Fibroblast of lung (primary cell): ENCODE measurements around the gene APOB. TPM values are rescaled to one million over a fixed set of nuclear protein-coding genes. Genes with fewer than 3 reads are reported as not detected.

Experiments
- DNase-seq, 2 donors: peaks; one replicate each; pipeline versions ENCODE4 v3.0.0 to v3.0.0-alpha.2; 2010; ENCODE audit warnings: low read depth in 2 of 2
- H2AFZ ChIP-seq: 2 replicates; pipeline ENCODE4 v1.5.1; 2012; ENCODE audit warnings: low read length, control low read depth, inconsistent platforms
- H3K27ac ChIP-seq: 2 replicates; pipeline ENCODE4 v1.5.1; 2011; ENCODE audit warnings: low read length, control low read depth; ENCODE audit not compliant: insufficient read depth
- H3K27me3 ChIP-seq: 2 replicates; pipeline ENCODE4 v1.5.1; 2011; ENCODE audit warnings: mild to moderate bottlenecking, low read length; ENCODE audit not compliant: control insufficient read depth, insufficient read depth
- H3K36me3 ChIP-seq: 2 replicates; pipeline ENCODE4 v1.5.1; 2011; ENCODE audit warnings: low read length; ENCODE audit not compliant: control insufficient read depth, insufficient read depth
- H3K4me1 ChIP-seq: 2 replicates; pipeline ENCODE4 v1.5.1; 2011; ENCODE audit warnings: low read length; ENCODE audit not compliant: control insufficient read depth, insufficient read depth; ENCODE audit errors: extremely low read depth
- H3K4me2 ChIP-seq: 2 replicates; pipeline ENCODE4 v1.5.1; 2011; ENCODE audit warnings: low read length, control low read depth; ENCODE audit not compliant: insufficient read depth; ENCODE audit errors: extremely low read depth
- H3K4me3 ChIP-seq, 4 experiments: fragments of 200-600 bp in 1 of 4; sonication (generic) in 1 of 4; replicated peaks in 1 of 4; 2 replicates each; pipeline ENCODE4 v1.5.1; 2011 to 2016; ENCODE audit warnings: low read length in 4 of 4, low read depth in 3 of 4, mild to moderate bottlenecking in 3 of 4, control low read depth in 2 of 4, inconsistent platforms in 1 of 4, mixed read lengths in 1 of 4; ENCODE audit not compliant: insufficient read depth in 1 of 4; ENCODE audit errors: control extremely low read depth in 1 of 4
- H3K79me2 ChIP-seq: 2 replicates; pipeline ENCODE4 v1.5.1; 2012; ENCODE audit warnings: mild to moderate bottlenecking, low read length, inconsistent platforms; ENCODE audit not compliant: control insufficient read depth, insufficient read depth
- H3K9ac ChIP-seq: 2 replicates; pipeline ENCODE4 v1.5.1; 2011; ENCODE audit warnings: mild to moderate bottlenecking, low read length, control low read depth; ENCODE audit not compliant: insufficient read depth
- H3K9me3 ChIP-seq: 2 replicates; pipeline ENCODE4 v1.5.1; 2012; ENCODE audit warnings: low read depth, low read length; ENCODE audit not compliant: control insufficient read depth, insufficient read depth
- H4K20me1 ChIP-seq: 2 replicates; pipeline ENCODE4 v1.5.1; 2011; ENCODE audit warnings: low read length; ENCODE audit not compliant: control insufficient read depth, insufficient read depth; ENCODE audit errors: extremely low read depth
- EZH2 ChIP-seq: IDR thresholded peaks from 2 replicates; pipeline ENCODE4 v1.5.1; 2012; ENCODE audit warnings: low read length, control low read depth, mild to moderate bottlenecking; ENCODE audit errors: missing control alignments
- polyA plus RNA-seq, 2 donors: library from polyadenylated mRNA; depleted of rRNA in 1 of 2; stranded (reverse) in 1 of 2; unstranded in 1 of 2; fragments of >200 nt; gene quantifications; 2 replicates each; pipeline ENCODE4 v1.2.1, GENCODE V29; 2011 to 2012; ENCODE audit warnings: missing spikeins in 1 of 2
- total RNA-seq: library from RNA; depleted of rRNA; stranded (reverse); fragments of >200 nt; gene quantifications from 2 replicates; pipeline ENCODE4 v1.2.1, GENCODE V29; 2014
- TF ChIP-seq, protein P1 (sequence below), 2 donors: IDR thresholded peaks in 1 of 2; conservative IDR thresholded peaks in 1 of 2; 1 replicate in 1 of 2; 2 replicates in 1 of 2; pipeline ENCODE4 v1.5.1; 2011 to 2012; ENCODE audit warnings: low read length in 2 of 2, control low read depth in 1 of 2, inconsistent platforms in 1 of 2, low read depth in 1 of 2, mild to moderate bottlenecking in 1 of 2

The APOB gene
- total and polyA plus RNA-seq, 2 donors (not counting 1 experiment from before 2014, with no cell fraction given) = under 0.01 TPM; not detected in 1

DNA sequence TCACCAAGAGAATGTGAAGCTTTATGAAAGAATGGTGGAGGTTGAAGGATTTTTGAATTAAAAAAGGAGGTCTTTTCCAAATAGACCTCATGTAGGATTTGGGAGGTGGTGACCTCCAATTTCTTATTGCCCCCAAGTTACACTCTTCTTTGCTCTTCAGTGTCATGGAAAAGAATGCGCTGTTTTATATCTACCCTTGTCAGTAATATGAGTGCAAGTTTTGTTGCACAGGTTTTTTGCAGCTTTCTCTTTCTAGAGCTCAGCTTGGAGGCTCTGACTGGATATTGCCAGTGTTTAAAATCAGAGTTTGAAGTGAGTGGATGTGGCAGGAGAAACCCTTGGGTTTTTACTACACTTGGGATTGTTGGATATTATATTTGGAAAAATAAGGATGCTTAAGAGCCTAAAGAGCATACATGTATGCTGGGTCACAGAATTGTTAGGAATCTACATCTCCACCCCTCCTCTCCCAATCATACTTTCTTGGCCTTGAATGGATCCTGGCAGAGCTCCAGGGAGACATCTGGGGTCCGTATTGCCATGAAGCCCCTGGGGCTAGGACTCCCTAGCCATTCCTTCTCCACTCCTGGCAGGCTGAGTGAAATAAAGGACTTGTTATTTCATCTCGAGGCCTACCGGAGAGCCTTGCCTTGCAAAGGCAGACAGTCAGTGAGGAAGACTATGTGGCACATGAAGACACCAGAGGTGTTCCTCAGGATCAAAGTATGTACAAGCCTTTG is 43.8 kb downstream of the APOB start:
- no peak for DNase-seq
- no peak for TF ChIP-seq EZH2
- TF ChIP-seq, protein P1, sequence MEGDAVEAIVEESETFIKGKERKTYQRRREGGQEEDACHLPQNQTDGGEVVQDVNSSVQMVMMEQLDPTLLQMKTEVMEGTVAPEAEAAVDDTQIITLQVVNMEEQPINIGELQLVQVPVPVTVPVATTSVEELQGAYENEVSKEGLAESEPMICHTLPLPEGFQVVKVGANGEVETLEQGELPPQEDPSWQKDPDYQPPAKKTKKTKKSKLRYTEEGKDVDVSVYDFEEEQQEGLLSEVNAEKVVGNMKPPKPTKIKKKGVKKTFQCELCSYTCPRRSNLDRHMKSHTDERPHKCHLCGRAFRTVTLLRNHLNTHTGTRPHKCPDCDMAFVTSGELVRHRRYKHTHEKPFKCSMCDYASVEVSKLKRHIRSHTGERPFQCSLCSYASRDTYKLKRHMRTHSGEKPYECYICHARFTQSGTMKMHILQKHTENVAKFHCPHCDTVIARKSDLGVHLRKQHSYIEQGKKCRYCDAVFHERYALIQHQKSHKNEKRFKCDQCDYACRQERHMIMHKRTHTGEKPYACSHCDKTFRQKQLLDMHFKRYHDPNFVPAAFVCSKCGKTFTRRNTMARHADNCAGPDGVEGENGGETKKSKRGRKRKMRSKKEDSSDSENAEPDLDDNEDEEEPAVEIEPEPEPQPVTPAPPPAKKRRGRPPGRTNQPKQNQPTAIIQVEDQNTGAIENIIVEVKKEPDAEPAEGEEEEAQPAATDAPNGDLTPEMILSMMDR (conservative IDR thresholded peaks at IDR 0.05 in 1 of 2, IDR thresholded peaks at IDR 0.05 in 1 of 2; ENCODE audit: low read depth in 1 of 2, low read length in 2 of 2) = no peak
- H4K20me1 ChIP-seq = no peaks in the 10 kb centered on the region
- no peaks in the 10 kb centered on the region for H3K9me3 ChIP-seq
- no peaks in the 10 kb centered on the region for H3K27me3 ChIP-seq
- no peaks in the 10 kb centered on the region for H3K36me3 ChIP-seq
- no peak overlapping the region for H3K27ac ChIP-seq
- H3K4me3 ChIP-seq = no peak overlapping the region
- no peak overlapping the region for H3K4me2 ChIP-seq
- no peak overlapping the region for H2AFZ ChIP-seq
- H3K9ac ChIP-seq = no peak overlapping the region
- no peaks in the 10 kb centered on the region for H3K79me2 ChIP-seq
- H3K4me1 ChIP-seq = no peaks in the 10 kb centered on the region

DNA sequence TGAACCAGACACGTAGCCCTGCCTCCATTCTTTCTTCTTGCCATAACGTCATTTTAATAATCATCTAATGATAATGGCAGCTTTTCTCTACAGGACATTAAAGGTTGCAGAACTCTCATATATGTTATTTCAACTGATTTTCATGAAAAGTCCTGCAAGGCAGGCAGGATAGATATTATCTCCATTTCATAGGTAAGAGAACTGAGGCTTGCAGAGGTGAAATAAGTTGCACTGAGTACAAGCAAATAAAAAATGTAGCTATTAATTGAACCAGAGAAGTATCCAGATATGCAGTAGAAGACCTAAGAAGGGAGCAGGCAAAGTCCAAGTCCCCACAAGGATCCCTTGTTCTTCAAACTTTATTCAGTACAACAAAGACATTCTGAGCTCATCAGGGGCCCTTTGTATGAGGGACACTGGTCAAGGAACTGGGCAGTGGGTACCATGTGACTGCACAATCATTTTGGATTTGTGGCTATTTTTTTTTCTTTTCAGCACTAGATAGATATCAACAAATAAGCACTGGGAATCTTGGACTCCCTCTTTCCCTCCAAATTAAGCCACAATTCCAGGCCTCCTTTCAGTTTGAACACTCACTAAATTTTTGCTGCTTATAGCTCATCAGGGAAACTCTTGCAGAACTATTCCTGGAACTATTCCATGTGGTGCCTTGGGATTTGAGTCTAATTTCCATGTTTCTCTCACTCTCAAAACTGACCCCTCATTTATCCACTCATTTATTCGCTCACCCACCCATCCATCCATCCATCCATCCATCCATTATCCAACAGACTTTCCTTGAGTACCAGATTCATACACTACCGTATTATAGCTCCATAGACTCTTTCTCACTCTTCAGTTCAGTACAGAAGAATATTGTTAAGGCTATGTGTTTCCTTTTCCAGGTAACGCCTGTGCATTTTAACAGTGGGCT is 44.6 kb downstream of the APOB start:
- Histone ChIP-seq H3K9me3 (no peaks in the 10 kb centered on the region), H3K27me3 (no peaks in the 10 kb centered on the region), H3K79me2 (no peaks in the 10 kb centered on the region), H3K4me1 (no peaks in the 10 kb centered on the region), H3K4me3 (no peak overlapping the region), H3K4me2 (no peak overlapping the region), H3K36me3 (no peaks in the 10 kb centered on the region), H4K20me1 (no peaks in the 10 kb centered on the region), H3K27ac (no peak overlapping the region), H3K9ac (no peak overlapping the region), H2AFZ (no peak overlapping the region)
- TF ChIP-seq, protein P1 (conservative IDR thresholded peaks at IDR 0.05 in 1 of 2, IDR thresholded peaks at IDR 0.05 in 1 of 2; ENCODE audit: low read depth in 1 of 2, low read length in 2 of 2) = no peak
- DNase-seq = no peak

GRCh38 chr2:20997953-20998722 is 45.7 kb downstream of the APOB start:
- Histone ChIP-seq H3K9me3 (no peaks in the 10 kb centered on the region), H3K4me2 (no peak overlapping the region), H3K27me3 (no peaks in the 10 kb centered on the region), H3K27ac (no peak overlapping the region), H3K36me3 (no peaks in the 10 kb centered on the region), H3K4me3 (no peak overlapping the region), H2AFZ (no peak overlapping the region), H4K20me1 (no peaks in the 10 kb centered on the region), H3K79me2 (no peaks in the 10 kb centered on the region), H3K9ac (no peak overlapping the region), H3K4me1 (no peaks in the 10 kb centered on the region)
- no peak for TF ChIP-seq EZH2
- TF ChIP-seq, protein P1 (conservative IDR thresholded peaks at IDR 0.05 in 1 of 2, IDR thresholded peaks at IDR 0.05 in 1 of 2; ENCODE audit: low read depth in 1 of 2, low read length in 2 of 2) = no peak
- DNase-seq = no peak
